OCI-LY3 (cell line): Measurements from ENCODE around the gene TRIM50.

Source experiments
- H2AFZ ChIP-seq: fragments of 200-600, 300-600 bp; shearing (Covaris generic); 2 replicates; pipeline ENCODE4 v1.6.0; 2014; ENCODE audit warnings: antibody characterized with exemption, low read depth, low read length
- H3K27ac ChIP-seq: fragments of 200-600, 300-600 bp; sonication (generic); 2 replicates; pipeline ENCODE4 v1.5.1; 2014; ENCODE audit warnings: mild to moderate bottlenecking, low read length, moderate library complexity, mixed read lengths
- H3K27me3 ChIP-seq: fragments of 200-600, 300-600 bp; sonication (generic); 2 replicates; pipeline ENCODE4 v1.6.1; 2014; ENCODE audit warnings: low read depth, low read length, mixed read lengths
- H3K36me3 ChIP-seq: fragments of 200-600, 300-600 bp; sonication (generic); replicated peaks from 2 replicates; pipeline ENCODE3; 2014; ENCODE audit warnings: low read depth, low read length, mixed read lengths
- H3K4me1 ChIP-seq: fragments of 300-600, 200-600 bp; sonication (generic); 2 replicates; pipeline ENCODE4 v1.6.1; 2014; ENCODE audit warnings: low read length, mixed read lengths
- H3K4me2 ChIP-seq: fragments of 200-600, 300-600 bp; sonication (generic); 2 replicates; pipeline ENCODE4 v1.6.1; 2014; ENCODE audit warnings: low read length, mixed read lengths
- H3K4me3 ChIP-seq: fragments of 300-600, 200-600 bp; sonication (generic); 2 replicates; pipeline ENCODE4 v1.5.1; 2014; ENCODE audit warnings: antibody characterized with exemption, mild to moderate bottlenecking, low read length, moderate library complexity
- H3K79me2 ChIP-seq: fragments of 300-600, 200-600 bp; shearing (Covaris generic); 2 replicates; pipeline ENCODE4 v1.6.1; 2014; ENCODE audit warnings: mild to moderate bottlenecking, low read length, mixed read lengths
- H3K9ac ChIP-seq: fragments of 300-600, 200-600 bp; shearing (Covaris generic); 2 replicates; pipeline ENCODE4 v1.6.0; 2014; ENCODE audit warnings: mild to moderate bottlenecking, low read length, moderate library complexity
- H3K9me3 ChIP-seq: fragments of 200-600, 300-600 bp; shearing (Covaris generic); 2 replicates; pipeline ENCODE4 v1.6.1; 2014; ENCODE audit warnings: low read length, mixed read lengths; ENCODE audit not compliant: insufficient read depth
- H4K20me1 ChIP-seq: fragments of 200-600, 300-600 bp; sonication (generic); 2 replicates; pipeline ENCODE4 v1.6.1; 2016; ENCODE audit warnings: low read length, mixed read lengths; ENCODE audit not compliant: insufficient read depth
- CTCF ChIP-seq: fragments of 200-600, 300-600 bp; sonication (generic); IDR thresholded peaks from 2 replicates; pipeline ENCODE4 v1.5.1; 2014; ENCODE audit warnings: antibody characterized with exemption, low read length, low read depth
- EZH2phosphoT487 ChIP-seq: fragments of 200-600 bp; shearing (Covaris generic); IDR thresholded peaks from 2 replicates; pipeline ENCODE4 v1.6.1; 2018; ENCODE audit warnings: antibody characterized with exemption, mixed run types, low read depth

The TRIM50 gene

GRCh38 chr7:73353243-73353642, 25.4 kb upstream of the TRIM50 start:
- Histone ChIP-seq H3K79me2 (no peaks in the 10 kb centered on the region), H3K27me3 (no peaks in the 10 kb centered on the region), H2AFZ (no peak overlapping the region), H3K4me1 (no peaks in the 10 kb centered on the region), H3K9ac (no peak overlapping the region), H3K4me3 (no peak overlapping the region), H3K4me2 (no peak overlapping the region), H3K9me3 (no peaks in the 10 kb centered on the region), H4K20me1 (no peaks in the 10 kb centered on the region), H3K27ac (no peak overlapping the region), H3K36me3 (no peaks in the 10 kb centered on the region)
- TF ChIP-seq EZH2phosphoT487 = no peak
- no peak for TF ChIP-seq CTCF

- H3K36me3 ChIP-seq = no peaks in the 10 kb centered on the region
- no peaks in the 10 kb centered on the region for H3K4me1 ChIP-seq
- H2AFZ ChIP-seq = no peak overlapping the region
- no peaks in the 10 kb centered on the region for H3K9me3 ChIP-seq
- TF ChIP-seq CTCF = no peak
- H3K79me2 ChIP-seq = no peaks in the 10 kb centered on the region
- H3K9ac ChIP-seq = no peak overlapping the region
- no peak overlapping the region for H3K27ac ChIP-seq
- no peak overlapping the region for H3K4me2 ChIP-seq
- H3K27me3 ChIP-seq = no peaks in the 10 kb centered on the region
- H3K4me3 ChIP-seq = no peak overlapping the region
- H4K20me1 ChIP-seq = no peaks in the 10 kb centered on the region
Observed at GRCh38 chr7:73352784-73353183, 24.9 kb upstream of the TRIM50 start.

- no peak overlapping the region for H3K4me2 ChIP-seq
- H3K27ac ChIP-seq = no peak overlapping the region
- no peaks in the 10 kb centered on the region for H3K36me3 ChIP-seq
- no peak overlapping the region for H3K9ac ChIP-seq
- H3K79me2 ChIP-seq = no peaks in the 10 kb centered on the region
- no peaks in the 10 kb centered on the region for H4K20me1 ChIP-seq
- TF ChIP-seq CTCF (no peak), EZH2phosphoT487 (no peak)
- H3K9me3 ChIP-seq = no peaks in the 10 kb centered on the region
- H3K4me1 ChIP-seq = no peaks in the 10 kb centered on the region
- H2AFZ ChIP-seq = no peak overlapping the region
- no peak overlapping the region for H3K4me3 ChIP-seq
- no peaks in the 10 kb centered on the region for H3K27me3 ChIP-seq
Observed at GRCh38 chr7:73351447-73352167, 23.7 kb upstream of the TRIM50 start.

- no peak overlapping the region for H3K9ac ChIP-seq
- no peak overlapping the region for H3K4me2 ChIP-seq
Observed at GRCh38 chr7:73350306-73351068, 22.6 kb upstream of the TRIM50 start.

More at GRCh38 chr7:73350306-73351068, 22.6 kb upstream of the TRIM50 start:
- no peak overlapping the region for H3K27ac ChIP-seq
- H3K36me3 ChIP-seq = no peaks in the 10 kb centered on the region
- no peaks in the 10 kb centered on the region for H3K27me3 ChIP-seq
- H3K4me3 ChIP-seq = no peak overlapping the region
- TF ChIP-seq CTCF (no peak), EZH2phosphoT487 (no peak)
- no peaks in the 10 kb centered on the region for H4K20me1 ChIP-seq
- no peaks in the 10 kb centered on the region for H3K9me3 ChIP-seq
- no peaks in the 10 kb centered on the region for H3K79me2 ChIP-seq
- H3K4me1 ChIP-seq = no peaks in the 10 kb centered on the region
- no peak overlapping the region for H2AFZ ChIP-seq
